H9 (cell line): ENCODE results near the gene TMED8. TPM values are rescaled to one million over a fixed set of nuclear protein-coding genes. Genes with fewer than 3 reads are reported as not detected.

Experiments used
- DNase-seq: peaks from one replicate; pipeline ENCODE4 v3.0.0-alpha.2; 2017
- H2AFZ ChIP-seq: one replicate; pipeline ENCODE4 v1.6.1; 2013; ENCODE audit warnings: mild to moderate bottlenecking, low read length, control low read depth, moderate library complexity
- H2AK5ac ChIP-seq: 2 replicates; pipeline ENCODE4 v1.6.1; 2013; ENCODE audit warnings: low read length, control low read depth, mixed read lengths; ENCODE audit not compliant: insufficient read length
- H2BK120ac ChIP-seq: one replicate; pipeline ENCODE4 v1.6.1; 2013; ENCODE audit warnings: low read depth, mild to moderate bottlenecking, low read length, control low read depth, inconsistent platforms; ENCODE audit not compliant: poor library complexity, severe bottlenecking
- H2BK12ac ChIP-seq: 2 replicates; pipeline ENCODE4 v1.6.1; 2013; ENCODE audit warnings: low read length, control low read depth, mixed read lengths, low read depth; ENCODE audit not compliant: insufficient read length
- H2BK15ac ChIP-seq: 2 replicates; pipeline ENCODE4 v1.6.1; 2013; ENCODE audit warnings: low read depth, low read length, control low read depth
- H2BK20ac ChIP-seq: one replicate; pipeline ENCODE4 v1.6.1; 2013; ENCODE audit warnings: low read depth, mild to moderate bottlenecking, low read length, control low read depth, inconsistent platforms; ENCODE audit not compliant: poor library complexity, severe bottlenecking
- H2BK5ac ChIP-seq: 2 replicates; pipeline ENCODE4 v1.6.1; 2013; ENCODE audit warnings: low read length, control low read depth, mixed read lengths; ENCODE audit not compliant: insufficient read length
- H3K14ac ChIP-seq: 2 replicates; pipeline ENCODE4 v1.6.1; 2013; ENCODE audit warnings: low read length, control low read depth; ENCODE audit not compliant: insufficient read depth
- H3K18ac ChIP-seq: 2 replicates; pipeline ENCODE4 v1.6.1; 2013; ENCODE audit warnings: low read depth, mild to moderate bottlenecking, mixed read lengths, low read length, control low read depth; ENCODE audit not compliant: insufficient read length
- H3K23ac ChIP-seq: 2 replicates; pipeline ENCODE4 v1.6.1; 2013; ENCODE audit warnings: low read length, control low read depth, mixed read lengths, low read depth; ENCODE audit not compliant: insufficient read length
- H3K23me2 ChIP-seq: 2 replicates; pipeline ENCODE4 v1.6.1; 2013; ENCODE audit warnings: low read depth, mild to moderate bottlenecking, mixed read lengths, low read length, control low read depth; ENCODE audit not compliant: insufficient read length, poor library complexity, severe bottlenecking
- H3K27ac ChIP-seq: 2 replicates; pipeline ENCODE4 v1.5.1; 2013; ENCODE audit warnings: low read length, control low read depth, mixed read lengths, low read depth; ENCODE audit not compliant: insufficient read length
- H3K27me3 ChIP-seq: 2 replicates; pipeline ENCODE4 v1.6.1; 2013; ENCODE audit warnings: low read length, control low read depth, inconsistent platforms; ENCODE audit not compliant: insufficient read depth
- H3K4ac ChIP-seq: 2 replicates; pipeline ENCODE4 v1.6.1; 2013; ENCODE audit warnings: low read depth, mild to moderate bottlenecking, control low read depth, inconsistent platforms, low read length, moderate library complexity
- H3K4me1 ChIP-seq: 2 replicates; pipeline ENCODE4 v1.6.1; 2013; ENCODE audit warnings: low read length, control low read depth, inconsistent platforms; ENCODE audit not compliant: insufficient read depth
- H3K4me2 ChIP-seq: 2 replicates; pipeline ENCODE4 v1.6.1; 2013; ENCODE audit warnings: low read length, control low read depth, mixed read lengths; ENCODE audit not compliant: insufficient read length, insufficient read depth
- H3K56ac ChIP-seq: 2 replicates; pipeline ENCODE4 v1.6.1; 2013; ENCODE audit warnings: low read depth, mild to moderate bottlenecking, mixed read lengths, low read length, control low read depth; ENCODE audit not compliant: insufficient read length
- H3K79me1 ChIP-seq: 2 replicates; pipeline ENCODE4 v1.6.1; 2013; ENCODE audit warnings: low read depth, mild to moderate bottlenecking, moderate library complexity, low read length, control low read depth, inconsistent platforms; ENCODE audit not compliant: insufficient read depth, poor library complexity, severe bottlenecking
- H3K79me2 ChIP-seq: 2 replicates; pipeline ENCODE4 v1.6.1; 2013; ENCODE audit warnings: low read length, control low read depth, inconsistent platforms; ENCODE audit not compliant: insufficient read depth
- H3K9ac ChIP-seq: 2 replicates; pipeline ENCODE4 v1.6.1; 2013; ENCODE audit warnings: low read length, control low read depth, mixed read lengths; ENCODE audit not compliant: insufficient read length; ENCODE audit errors: extremely low read depth
- H3K9me3 ChIP-seq: one replicate; pipeline ENCODE4 v1.6.1; 2013; ENCODE audit warnings: low read depth, low read length, inconsistent platforms; ENCODE audit not compliant: control insufficient read depth
- H3T11ph ChIP-seq: one replicate; pipeline ENCODE4 v1.6.1; 2013; ENCODE audit warnings: mild to moderate bottlenecking, low read length, control low read depth, inconsistent platforms
- H4K20me1 ChIP-seq: one replicate; pipeline ENCODE4 v1.6.1; 2013; ENCODE audit not compliant: control insufficient read depth, insufficient read length, insufficient read depth
- H4K5ac ChIP-seq: 2 replicates; pipeline ENCODE4 v1.6.1; 2013; ENCODE audit warnings: low read depth, mild to moderate bottlenecking, mixed read lengths, low read length, control low read depth; ENCODE audit not compliant: insufficient read length
- H4K8ac ChIP-seq: replicated peaks from 2 replicates; pipeline ENCODE4 v1.6.1; 2013; ENCODE audit warnings: low read length, control low read depth, mixed read lengths, low read depth; ENCODE audit not compliant: insufficient read length
- H4K91ac ChIP-seq: 2 replicates; pipeline ENCODE4 v1.6.1; 2013; ENCODE audit warnings: low read depth, mild to moderate bottlenecking, moderate library complexity, mixed read lengths, low read length, control low read depth; ENCODE audit not compliant: insufficient read length
- H3K27ac Mint-ChIP-seq, 3 experiments: 2 replicates in 2 of 3; 3 replicates in 1 of 3; pipeline ENCODE4 v1.8.0; 2020 to 2021; ENCODE audit warnings: mixed read lengths in 3 of 3, mild to moderate bottlenecking in 1 of 3, moderate library complexity in 1 of 3
- H3K27me3 Mint-ChIP-seq: 2 replicates; pipeline ENCODE4 v1.8.0; 2021; ENCODE audit warnings: low read depth, mild to moderate bottlenecking, moderate library complexity, mixed read lengths
- H3K36me3 Mint-ChIP-seq, 3 experiments: 2 replicates in 2 of 3; 3 replicates in 1 of 3; pipeline ENCODE4 v1.8.0; 2020 to 2021; ENCODE audit warnings: low read depth in 3 of 3, mixed read lengths in 3 of 3; ENCODE audit not compliant: insufficient read depth in 1 of 3
- H3K4me1 Mint-ChIP-seq, 2 experiments: 2 replicates each; pipeline ENCODE4 v1.8.0; 2020; ENCODE audit warnings: mixed read lengths in 2 of 2
- H3K4me3 Mint-ChIP-seq, 2 experiments: 2 replicates in 1 of 2; 3 replicates in 1 of 2; pipeline ENCODE4 v1.8.0; 2020 to 2021; ENCODE audit warnings: mild to moderate bottlenecking in 2 of 2, mixed read lengths in 2 of 2, moderate library complexity in 1 of 2
- H3K9me3 Mint-ChIP-seq, 2 experiments: 2 replicates in 1 of 2; 3 replicates in 1 of 2; pipeline ENCODE4 v1.8.0; 2020; ENCODE audit warnings: mild to moderate bottlenecking in 2 of 2, mixed read lengths in 2 of 2, moderate library complexity in 1 of 2
- WGBS: extraction: QIAGEN DNeasy Blood & Tissue Kit; methylation state at CpG from one replicate; pipeline ENCODE4 v1.1.7; 2013; ENCODE audit warnings: missing lambda C conversion rate, low lambda C conversion rate, mixed read lengths; ENCODE audit not compliant: insufficient read length; ENCODE audit errors: extremely low coverage; 5-methylcytosine and 5-hydroxymethylcytosine counted together
- total RNA-seq: library from RNA; stranded (reverse); gene quantifications from 2 replicates; pipeline ENCODE4 v1.2.1, GENCODE V29; 2021
- TF ChIP-seq, protein P1 (sequence below): fragments of 200-600 bp; sonication (generic); conservative IDR thresholded peaks from 3 replicates; pipeline ENCODE4 v1.8.0; 2021; ENCODE audit warnings: antibody characterized with exemption, mild to moderate bottlenecking

Gene TMED8
- total RNA-seq, 1 experiment from 2014 or later: 9.5 TPM

DNA sequence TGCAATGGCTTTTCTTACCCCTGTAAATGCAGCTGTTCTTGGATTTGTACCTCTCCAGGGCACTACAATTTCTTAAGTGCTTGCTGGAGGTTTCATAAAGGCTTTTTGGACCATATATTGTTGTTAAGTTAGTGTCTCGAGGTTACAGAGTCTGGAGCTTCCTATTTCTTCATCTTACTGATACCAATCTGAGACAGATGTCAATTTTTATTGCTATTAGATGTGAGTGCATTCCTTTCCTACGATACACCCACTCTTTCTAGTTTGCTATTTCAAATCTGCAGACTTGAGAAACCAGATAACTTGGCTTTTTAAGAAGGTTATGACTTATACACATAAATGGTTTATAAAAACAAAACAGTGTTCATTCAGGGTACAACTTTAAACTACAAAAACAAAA is 44.3 kb upstream of the TMED8 start:
- WGBS: no CpG with 5 or more reads among the region's 2 CpGs
- H3K9me3 ChIP-seq: no peaks in the 10 kb centered on the region

More for the DNA sequence above, 44.3 kb upstream of the TMED8 start:
- H2BK12ac ChIP-seq: no peak overlapping the region
- DNase-seq: no peak
- H3K4me3 Mint-ChIP-seq: no peak overlapping the region
- H3K18ac ChIP-seq: no peak overlapping the region
- H3K23ac ChIP-seq: no peak overlapping the region
- H3K23me2 ChIP-seq: no peaks in the 10 kb centered on the region
- no peaks in the 10 kb centered on the region for H3K27me3 ChIP-seq
- H3K4ac ChIP-seq: no peak overlapping the region
- H3K4me2 ChIP-seq: no peak overlapping the region
- no peaks in the 10 kb centered on the region for H3K27me3 Mint-ChIP-seq
- no peak overlapping the region for H3K56ac ChIP-seq
- H2BK15ac ChIP-seq: no peak overlapping the region
- H3K9ac ChIP-seq: no peak overlapping the region
- H3K79me1 ChIP-seq: no peaks in the 10 kb centered on the region
- H4K5ac ChIP-seq: no peak overlapping the region
- no peak overlapping the region for H2BK20ac ChIP-seq
- H4K91ac ChIP-seq: no peak overlapping the region
- H3K9me3 Mint-ChIP-seq: peaks cover 22 to 25% of the 10 kb centered on the region in 2 experiments
- no peak overlapping the region for H3T11ph ChIP-seq
- H2AFZ ChIP-seq: no peak overlapping the region
- TF ChIP-seq, protein P1, sequence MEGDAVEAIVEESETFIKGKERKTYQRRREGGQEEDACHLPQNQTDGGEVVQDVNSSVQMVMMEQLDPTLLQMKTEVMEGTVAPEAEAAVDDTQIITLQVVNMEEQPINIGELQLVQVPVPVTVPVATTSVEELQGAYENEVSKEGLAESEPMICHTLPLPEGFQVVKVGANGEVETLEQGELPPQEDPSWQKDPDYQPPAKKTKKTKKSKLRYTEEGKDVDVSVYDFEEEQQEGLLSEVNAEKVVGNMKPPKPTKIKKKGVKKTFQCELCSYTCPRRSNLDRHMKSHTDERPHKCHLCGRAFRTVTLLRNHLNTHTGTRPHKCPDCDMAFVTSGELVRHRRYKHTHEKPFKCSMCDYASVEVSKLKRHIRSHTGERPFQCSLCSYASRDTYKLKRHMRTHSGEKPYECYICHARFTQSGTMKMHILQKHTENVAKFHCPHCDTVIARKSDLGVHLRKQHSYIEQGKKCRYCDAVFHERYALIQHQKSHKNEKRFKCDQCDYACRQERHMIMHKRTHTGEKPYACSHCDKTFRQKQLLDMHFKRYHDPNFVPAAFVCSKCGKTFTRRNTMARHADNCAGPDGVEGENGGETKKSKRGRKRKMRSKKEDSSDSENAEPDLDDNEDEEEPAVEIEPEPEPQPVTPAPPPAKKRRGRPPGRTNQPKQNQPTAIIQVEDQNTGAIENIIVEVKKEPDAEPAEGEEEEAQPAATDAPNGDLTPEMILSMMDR: no peak
- H4K20me1 ChIP-seq: no peaks in the 10 kb centered on the region
- no peak overlapping the region for H2AK5ac ChIP-seq
- no peak overlapping the region for H3K14ac ChIP-seq
- H3K4me1 ChIP-seq: no peaks in the 10 kb centered on the region; the same call in 1 of the 2 replicates
- H2BK120ac ChIP-seq: no peak overlapping the region
- no peak overlapping the region for H4K8ac ChIP-seq
- H3K79me2 ChIP-seq: no peaks in the 10 kb centered on the region
- peaks cover 9% of the 10 kb centered on the region in 2 experiments for H3K4me1 Mint-ChIP-seq
- H2BK5ac ChIP-seq: no peak overlapping the region
- peaks cover 15 to 54% (median 42%) of the 10 kb centered on the region in 3 experiments for H3K36me3 Mint-ChIP-seq
- H3K27ac ChIP-seq: no peak overlapping the region
- H3K27ac Mint-ChIP-seq: no peak overlapping the region
